NCI-H146 (cell line): ENCODE results near the gene PAIP2B.
"Not testable (repeated sequence)": the region's sequence is repeated elsewhere in the genome, so short reads cannot be mapped to it uniquely, and the experiment has no call there.

Experiments
- DNase-seq: peaks from one replicate; lab custom pipeline; 2025; lab: John Stamatoyannopoulos, UW

PAIP2B gene

DNA sequence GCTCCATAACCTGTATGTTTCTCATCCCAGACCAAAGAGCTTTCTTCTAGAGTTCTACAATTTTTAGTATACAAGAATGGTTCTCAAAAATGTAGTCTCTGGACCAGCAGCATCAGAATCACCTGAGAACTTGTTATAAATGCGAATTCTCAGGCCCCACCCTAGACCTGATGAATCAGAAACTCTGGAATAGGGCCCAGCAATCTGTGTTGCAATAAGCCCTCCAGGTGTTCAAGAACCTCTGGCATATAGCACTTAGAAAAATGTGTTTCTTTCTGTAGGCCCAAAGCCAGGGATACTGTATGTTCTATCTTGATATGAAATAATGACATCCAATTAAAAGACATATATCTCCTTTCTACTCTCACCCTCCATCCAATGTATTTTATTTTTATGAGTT is 10.4 kb downstream of the PAIP2B start:
- DNase-seq: no peak

DNA sequence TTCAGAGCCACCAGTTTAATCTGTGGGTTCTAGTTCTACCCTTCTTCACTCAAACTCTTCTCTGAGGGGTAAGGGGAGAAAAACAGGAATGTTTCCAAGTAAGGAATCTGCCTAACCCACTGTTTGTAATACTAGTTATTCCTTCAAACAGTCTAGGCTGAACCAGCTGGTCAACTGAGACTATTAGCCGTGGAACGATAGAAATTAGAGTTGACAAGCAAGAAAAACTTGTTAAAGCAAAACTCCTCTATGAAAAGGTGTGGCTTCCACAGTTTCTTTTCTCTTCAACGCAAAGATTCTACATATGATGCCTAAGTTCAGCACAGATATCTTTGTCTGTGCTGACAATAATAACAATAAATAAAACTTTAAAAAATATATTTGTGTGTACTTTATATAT is 11.5 kb downstream of the PAIP2B start:
- DNase-seq: no peak

DNA sequence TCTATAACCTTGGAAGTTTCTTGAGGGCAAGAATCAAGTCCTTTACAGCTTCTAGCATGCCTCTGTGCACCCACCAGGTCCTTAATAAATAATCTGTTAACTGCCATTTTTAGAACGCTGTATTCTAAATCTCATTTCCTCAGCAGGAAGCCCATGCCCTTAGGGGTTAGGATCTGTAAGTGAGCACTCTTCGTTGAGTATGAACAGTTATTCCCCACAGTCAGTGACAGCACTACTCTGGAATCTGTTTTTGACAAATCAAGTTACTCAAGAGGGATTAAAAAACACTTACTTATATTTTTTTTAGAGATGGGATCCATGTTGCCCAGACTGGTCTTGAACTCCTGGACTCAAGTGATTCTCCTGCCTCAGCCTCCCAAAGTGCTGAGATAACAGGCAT is 14.6 kb downstream of the PAIP2B start:
- DNase-seq: no peak

DNA sequence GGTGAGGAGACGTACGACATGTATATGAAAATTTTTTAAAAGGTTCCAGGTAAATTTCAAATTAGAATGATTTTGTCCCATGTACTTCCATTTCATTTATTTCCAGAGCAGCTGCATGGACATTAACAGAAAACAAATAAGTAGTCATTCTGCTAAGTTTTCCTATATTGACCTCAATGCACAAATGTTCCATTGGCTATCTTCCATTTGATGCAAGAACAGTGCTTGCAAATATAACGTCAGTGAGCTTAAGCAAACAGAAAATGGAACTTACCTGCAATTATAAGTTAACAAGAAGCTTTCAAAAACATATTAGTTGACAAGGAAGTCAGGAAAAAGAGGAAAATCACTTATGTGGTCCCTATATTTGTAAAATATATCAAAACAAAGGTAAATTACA is 16.6 kb downstream of the PAIP2B start:
- DNase-seq: no peak

DNA sequence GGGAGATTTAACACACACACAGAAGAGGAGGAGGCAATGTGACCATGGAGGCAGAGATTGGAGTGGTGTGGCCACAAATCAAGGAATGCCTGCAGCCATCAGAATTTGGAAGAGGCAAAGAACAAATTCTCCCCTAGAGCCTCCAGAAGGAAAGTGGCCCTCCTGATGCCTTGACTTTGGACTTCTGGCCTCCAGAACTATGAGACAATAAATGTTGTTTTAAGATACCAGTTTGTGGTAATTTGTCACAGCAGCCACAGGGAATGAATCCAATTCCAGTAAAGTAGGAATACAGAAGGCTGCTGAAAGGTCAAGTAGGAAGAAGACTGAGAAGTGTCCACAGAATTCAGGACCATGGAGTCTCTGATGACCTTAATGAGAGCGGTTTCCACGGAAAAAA is 18.1 kb downstream of the PAIP2B start:
- DNase-seq: no peak

DNA sequence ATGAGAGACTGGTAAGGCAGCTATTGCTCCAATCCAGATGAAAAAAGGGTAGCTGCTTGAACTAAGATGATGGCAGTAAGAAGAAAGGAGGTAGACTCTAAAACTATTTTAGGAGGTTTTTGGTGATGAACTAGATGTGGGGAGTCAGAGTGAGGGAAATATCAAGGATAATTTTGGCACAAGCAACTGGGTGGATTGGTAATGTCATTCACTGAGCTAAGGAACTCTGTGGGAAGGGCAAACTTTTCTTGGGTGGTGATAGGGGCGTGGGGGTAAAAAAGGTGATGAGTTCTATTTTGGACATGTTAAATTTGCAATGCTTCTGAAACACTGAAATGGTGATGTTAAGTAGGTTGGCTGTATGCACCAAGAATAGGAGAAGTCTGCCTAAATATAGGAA is 19.3 kb downstream of the PAIP2B start:
- DNase-seq: no peak

DNA sequence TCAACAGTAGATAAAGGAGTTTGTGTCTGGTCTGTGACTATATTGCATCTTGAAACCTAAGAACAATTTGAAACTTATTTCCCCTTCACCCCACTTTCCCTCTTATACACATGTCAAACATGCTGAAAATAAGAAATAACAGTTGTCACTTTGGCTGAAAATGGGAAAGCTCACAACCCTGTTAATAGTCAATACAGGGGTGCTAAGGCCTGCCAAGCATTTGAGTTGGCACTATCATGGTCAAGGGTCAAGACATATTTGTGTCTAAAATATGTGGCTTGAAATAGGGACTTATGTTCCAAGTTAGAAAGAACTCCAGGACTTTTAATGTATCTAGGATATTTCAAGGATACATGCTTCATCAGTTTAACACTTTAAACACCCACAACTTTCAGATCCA is 20.6 kb downstream of the PAIP2B start:
- DNase-seq: no peak

DNA sequence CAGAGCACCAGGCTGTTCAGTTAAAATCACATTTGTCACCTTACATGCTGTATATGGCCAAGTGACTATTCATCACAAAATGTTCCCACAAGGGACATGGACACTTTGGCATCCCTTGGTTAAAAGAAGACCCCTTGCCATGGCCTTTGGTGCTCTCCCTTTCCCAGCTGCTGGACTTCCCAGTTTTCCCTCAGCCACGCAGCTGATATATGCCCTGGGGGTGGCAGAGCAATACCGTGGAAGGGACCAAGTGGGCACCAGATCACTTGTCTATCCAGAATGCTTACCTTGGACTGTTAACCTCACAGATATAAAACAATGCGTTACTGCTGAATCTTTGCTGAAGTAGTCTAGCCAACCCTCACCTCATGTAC is 35.3 kb downstream of the PAIP2B start:
- no peak for DNase-seq

DNA sequence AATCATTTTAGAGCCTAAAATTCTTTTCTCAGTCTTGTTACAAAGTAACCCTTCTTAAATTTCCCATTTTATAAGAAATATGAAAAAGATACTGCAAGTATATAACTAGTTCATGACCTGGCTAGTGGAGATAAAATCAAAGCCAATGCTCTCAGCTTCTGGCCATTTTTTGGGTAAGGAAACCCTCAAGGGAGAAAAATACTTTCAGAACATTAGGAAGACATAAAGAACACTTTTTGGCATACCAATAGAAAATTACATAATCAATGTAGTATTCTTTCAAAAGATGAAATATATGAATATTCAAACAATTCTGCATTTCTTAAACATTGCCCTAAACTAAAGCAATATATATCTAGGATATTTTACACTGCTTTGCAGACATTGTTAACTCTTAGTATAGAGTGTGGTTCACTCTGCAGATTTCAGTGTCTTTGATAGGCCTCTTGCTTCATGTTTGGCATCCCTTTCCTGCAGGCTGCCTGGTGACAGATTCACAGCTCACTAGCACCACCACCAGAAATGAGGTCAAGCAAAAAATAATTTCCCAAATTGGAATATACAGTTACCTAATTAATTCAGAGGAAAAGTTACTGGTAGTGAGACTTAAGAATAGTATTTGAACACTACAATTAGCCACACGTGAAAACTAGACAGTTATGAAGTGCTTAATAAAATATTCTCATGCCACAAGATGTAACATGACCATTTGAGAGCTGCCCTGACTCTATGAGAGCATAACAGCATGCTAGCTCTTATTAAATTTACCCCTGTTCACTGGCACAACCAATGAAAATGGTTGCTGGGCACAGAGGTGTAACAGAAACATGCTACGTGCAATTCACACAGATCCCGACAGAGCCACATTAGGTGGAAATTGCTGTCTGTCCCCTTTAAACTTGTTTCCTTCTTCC is 36.0 kb downstream of the PAIP2B start:
- DNase-seq: peak; percentile 4

DNA sequence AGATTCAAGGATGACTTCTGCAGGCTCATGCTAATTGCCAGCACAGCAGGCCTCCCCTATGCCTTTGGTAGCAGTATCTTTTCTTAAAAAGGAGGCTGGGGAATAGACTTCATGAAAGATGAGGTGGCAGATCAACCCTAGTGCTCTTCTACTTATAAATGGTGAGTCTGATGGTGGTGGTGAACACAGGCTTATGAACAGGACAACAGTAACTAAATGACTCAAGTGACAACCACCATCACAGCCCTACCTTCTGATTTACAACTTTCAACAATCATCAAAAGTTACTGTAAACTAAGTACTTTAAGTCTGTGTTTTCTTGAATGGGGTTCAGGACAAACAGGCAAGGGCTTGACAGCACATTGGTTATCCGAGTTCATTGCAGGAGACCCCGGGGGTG is 39.3 kb downstream of the PAIP2B start:
- no peak for DNase-seq

DNA sequence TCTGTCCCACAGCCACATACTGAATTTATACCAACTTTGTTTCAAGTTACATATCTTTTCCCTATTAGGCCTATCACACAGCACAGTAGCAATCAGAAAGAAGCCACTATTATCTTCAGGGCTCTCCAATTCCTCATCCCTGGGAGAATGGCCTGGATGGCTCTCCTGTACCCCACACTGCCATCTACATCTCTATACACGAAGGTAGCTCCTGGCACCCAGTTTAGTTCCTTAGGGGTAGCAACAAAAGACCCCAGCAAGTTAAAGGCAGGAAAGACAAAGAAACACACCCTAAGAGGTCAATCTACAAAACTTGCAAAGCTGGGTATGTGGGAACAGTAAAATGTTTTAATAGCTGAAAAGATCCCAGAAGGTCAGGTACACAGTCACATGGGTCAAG is 39.9 kb downstream of the PAIP2B start:
- DNase-seq: no peak

DNA sequence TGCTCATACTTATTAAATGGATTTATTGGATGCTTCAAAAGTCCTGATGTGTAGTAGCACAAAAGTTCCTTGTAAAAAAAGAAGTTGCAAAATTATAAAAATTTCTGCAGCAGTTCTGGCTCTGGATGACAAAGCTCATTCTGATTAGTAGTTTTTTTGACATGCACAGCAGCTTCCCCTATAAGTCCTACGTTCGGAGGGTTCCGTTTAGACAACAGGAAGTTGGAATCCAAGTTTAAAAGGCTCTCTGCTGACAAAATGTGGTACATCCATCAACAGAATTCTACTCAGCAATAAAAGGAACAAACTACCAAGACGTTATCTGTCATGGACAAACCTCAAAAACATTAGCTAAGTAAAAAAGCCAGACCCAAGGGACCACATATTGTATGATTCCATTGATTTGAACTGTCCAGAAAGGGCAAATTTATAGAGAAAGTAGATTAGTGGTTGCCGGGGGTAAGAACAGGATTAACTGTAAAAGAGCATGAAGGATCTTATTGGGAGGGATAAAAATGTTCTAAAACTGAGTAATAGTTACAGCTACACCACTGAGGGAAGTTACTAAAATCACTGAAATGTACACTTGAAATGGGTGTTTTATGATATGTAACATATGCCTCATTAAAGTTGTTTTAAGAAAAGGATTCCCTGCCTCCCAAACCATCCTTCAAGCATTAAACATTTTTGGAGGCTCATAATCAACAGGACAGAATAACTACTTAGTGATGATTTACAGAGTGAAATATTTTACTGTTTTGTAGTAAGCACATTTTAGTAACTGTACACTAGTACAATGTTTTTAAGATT is 43.4 kb downstream of the PAIP2B start:
- not testable (repeated sequence) for DNase-seq

DNA sequence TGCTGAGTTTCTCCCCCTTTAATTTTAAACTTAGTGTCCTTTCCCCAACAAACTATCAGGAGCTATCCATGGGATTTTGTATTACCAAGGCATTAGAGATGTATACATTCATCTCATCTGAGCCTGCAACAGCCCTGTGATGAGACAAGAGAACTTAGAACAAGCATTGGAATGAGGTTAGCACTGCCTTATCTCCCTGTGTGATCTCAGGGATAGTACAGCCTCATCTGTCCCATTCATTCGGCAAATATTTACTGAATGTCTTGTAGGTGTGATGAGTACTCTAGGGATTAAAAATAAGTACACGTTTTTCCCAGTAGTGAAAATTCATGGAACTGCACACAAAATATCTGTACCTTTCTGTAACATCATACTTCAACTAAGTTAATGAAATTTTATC is 45.6 kb downstream of the PAIP2B start:
- DNase-seq: no peak

DNA sequence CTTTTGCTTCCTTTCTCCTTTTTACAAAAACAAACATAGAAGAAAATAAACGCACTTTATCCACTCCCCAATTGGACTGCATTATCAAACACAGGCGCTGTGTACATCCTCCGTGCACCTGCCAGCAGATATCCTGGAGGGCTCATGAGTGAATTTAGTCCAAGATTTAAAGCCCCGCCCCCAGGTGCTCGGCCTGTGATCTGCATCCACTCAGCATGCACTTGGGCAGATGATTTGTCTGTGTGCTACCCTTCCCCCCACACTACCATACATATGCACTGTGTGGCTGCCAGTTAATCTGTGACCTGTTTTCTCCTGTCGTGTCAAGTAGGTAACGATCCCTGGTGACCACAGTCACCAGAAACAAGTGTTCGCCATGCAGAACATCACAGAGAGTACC is 48.1 kb downstream of the PAIP2B start:
- DNase-seq: peak; percentile 48

DNA sequence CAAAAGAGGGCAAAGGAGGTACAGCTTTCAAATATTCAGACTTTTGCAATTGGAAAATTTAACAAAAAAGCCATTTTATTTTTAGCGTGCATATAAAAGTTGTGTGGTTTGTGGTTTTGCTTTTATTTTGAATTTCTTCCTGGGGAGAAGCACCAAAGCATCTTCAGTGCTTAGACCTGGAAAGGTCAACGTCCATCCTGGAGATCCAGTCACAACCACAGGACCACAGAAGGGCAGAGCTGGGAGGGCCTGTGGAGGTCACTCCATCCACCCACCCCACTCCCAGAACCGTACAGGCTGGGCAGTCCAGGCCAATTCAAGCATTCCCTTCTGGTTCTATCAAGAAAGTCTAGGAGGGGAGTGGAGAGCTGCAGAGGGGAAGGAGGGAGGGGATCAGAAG is 52.7 kb downstream of the PAIP2B start:
- no peak for DNase-seq

DNA sequence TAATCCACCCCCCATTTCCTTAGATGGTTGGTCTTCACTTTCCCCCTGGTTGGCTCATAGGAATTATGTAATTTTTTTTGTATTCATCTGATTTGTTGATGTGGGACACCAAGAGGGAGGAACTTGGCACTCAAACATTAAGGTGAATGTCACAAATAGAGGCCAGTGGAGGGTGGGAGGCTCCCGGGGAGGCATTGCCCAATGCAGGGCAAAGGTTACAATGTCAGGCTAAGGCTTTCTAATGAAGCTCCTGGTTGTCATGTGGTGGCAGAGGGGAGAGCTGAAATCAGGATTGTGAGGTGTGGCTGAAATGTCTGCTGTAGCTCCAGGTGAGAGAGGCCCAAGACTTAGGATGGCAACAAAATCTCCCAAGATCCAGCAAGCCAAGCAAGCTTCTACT is 53.8 kb downstream of the PAIP2B start:
- DNase-seq: no peak

DNA sequence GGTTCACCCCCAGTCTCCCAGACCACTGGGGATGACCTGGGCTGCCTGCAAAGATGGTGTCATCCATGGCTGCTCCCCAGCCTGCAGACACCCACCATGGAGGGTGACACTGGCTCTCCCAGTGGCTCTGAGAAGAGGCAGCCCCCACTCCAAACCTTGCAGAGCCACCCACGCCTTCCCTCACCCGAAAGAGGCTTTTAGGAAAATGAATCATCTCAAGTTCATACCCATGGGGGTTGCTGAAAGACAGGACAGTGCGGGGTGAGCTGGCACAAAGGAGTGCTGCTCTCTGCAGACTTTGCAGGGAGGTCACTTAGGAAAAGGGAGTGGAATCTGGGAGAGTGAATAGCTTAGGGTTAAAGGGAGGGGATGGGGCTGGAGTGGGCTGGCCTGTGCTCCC is 60.1 kb downstream of the PAIP2B start:
- no peak for DNase-seq

DNA sequence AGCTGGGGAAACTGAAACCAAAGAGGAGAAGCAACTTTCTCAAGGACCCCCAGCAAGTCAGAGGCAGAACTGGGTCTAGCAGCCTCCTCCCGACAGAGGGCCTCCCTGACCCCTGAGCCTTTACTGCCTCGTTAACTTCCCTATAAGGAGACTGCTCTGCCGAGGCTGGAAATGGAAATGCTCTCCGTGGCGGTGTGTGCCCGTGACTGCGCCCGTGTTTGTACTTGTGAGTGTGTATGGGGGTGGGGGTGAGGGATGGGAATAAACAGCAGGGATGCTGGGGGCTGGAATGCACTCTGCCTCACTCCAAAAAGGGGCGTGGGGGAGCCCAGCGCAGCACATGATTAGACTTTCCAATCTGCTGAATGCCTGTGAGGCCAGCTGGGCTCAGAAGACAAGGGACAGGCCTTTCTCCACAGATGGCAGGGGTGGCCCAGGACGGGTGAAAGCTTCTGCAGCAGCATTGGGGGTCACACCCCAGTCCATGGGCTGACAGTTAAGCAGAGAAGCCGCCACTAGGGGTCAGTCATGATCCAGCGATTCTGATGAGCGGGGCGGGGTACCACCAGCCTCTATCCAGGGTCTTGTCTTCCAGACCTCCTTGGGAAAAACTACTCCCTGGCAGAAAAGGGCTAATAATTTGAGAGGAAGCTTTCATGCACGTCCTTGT is 69.6 kb downstream of the PAIP2B start:
- peak; percentile 52 for DNase-seq

DNA sequence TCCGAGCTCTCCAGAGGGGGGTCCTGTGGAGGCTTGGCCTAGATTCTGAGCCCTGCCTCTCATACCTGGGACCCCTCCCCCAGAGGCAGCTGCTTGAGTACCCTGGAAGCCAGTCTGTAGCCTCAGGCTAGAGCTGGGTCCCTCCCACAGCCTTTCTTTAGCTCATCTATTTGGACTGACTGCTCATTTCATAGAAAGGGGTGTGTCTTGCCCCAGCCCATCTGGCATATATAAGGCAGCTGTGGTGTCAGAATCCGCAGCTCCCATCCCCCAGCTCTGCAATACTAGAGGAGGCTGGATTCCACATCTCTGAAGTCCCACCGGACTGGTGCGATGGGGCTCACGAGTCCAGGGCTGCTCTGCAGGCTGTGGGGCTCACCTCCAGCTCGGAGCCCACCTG is 70.3 kb downstream of the PAIP2B start:
- DNase-seq: peak; percentile 92

DNA sequence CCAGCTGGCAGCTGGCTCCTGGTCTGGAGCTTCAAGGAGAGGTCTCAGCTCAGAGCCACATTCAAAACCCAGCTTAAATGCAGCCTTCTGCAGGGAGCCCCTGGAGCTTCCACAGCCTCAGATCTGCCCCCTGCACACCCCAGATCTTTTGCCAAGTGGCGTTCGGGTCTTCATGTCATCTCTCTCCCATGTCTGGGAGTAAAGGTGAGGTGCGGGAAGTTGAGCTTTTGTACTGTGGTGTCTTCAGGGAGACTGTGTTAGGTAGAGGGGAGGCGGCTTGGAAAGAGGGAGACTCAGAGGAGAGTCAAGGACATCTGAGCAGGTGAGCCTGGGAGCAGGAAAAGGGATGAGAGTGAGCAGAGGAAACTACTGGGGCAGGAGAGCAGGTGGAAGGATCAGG is 71.1 kb downstream of the PAIP2B start:
- DNase-seq: no peak

DNA sequence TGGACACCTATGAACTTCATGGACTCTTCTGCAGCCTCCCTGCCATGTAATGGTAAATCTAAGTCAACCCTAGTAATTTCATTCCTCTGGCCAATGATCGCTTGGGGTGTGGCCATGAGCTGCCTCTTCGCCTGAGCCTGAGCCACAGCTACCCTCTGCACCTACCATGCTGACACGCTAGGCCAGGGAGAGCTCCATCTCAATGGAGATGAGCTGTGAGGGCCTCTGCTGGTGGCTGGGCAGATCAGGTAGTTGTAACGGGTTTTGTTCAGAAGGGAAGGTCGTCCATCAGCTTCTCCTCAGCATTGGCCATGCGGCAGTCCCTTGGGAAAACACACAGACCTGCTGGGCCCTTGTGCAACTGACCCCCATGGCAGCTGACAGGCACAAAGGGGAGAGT is 72.1 kb downstream of the PAIP2B start:
- DNase-seq: peak; percentile 33

DNA sequence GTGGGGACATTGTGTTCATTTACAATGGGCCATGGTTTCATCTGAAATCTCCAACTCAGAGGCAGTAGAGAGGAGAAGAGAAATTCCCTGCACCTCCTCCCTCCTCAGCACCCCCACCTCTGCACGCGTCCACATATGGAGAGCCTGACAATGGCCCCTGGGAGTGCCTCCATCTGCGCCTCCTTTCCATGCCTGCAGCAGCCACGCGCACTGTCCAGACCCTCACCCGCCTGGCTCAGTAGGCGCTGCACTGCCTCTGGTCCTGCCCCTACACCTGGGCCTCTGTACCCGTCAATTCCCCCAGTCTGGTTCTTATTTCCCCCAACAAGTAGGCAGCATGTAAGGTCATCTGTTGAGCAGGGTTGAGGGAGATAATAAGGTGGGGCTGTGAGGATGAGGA is 72.6 kb downstream of the PAIP2B start:
- DNase-seq: no peak
